Epithelial cell of proximal tubule (primary cell): ENCODE data around the gene TKT. TPM values are rescaled to one million over a fixed set of nuclear protein-coding genes. Genes with fewer than 3 reads are reported as not detected.
"Not testable (repeated sequence)": the region's sequence is repeated elsewhere in the genome, so short reads cannot be mapped to it uniquely, and the experiment has no call there.

Experiments
- DNase-seq: peaks from one replicate; pipeline ENCODE4 v3.0.0-alpha.2; 2011; ENCODE audit warnings: low read depth
- H3K4me3 ChIP-seq: 2 replicates; pipeline ENCODE4 v1.5.1; 2011; ENCODE audit warnings: low read depth, mild to moderate bottlenecking, low read length
- CTCF ChIP-seq: conservative IDR thresholded peaks from 2 replicates; pipeline ENCODE4 v1.5.1; 2012; ENCODE audit warnings: low read depth, mild to moderate bottlenecking, low read length
- total RNA-seq: library from RNA; depleted of rRNA; stranded (reverse); fragments of >200 nt; gene quantifications from 2 replicates; pipeline ENCODE4 v1.2.3, GENCODE V29; 2015

TKT gene
- total RNA-seq, 1 donor from 2014 or later = 403 TPM

- peak overlapping the region; percentile 99 for H3K4me3 ChIP-seq
- DNase-seq = no peak
- no peak for TF ChIP-seq CTCF
These were observed 1.1 kb downstream of the TKT start for GRCh38 chr3:53254509-53255422.

- peak overlapping the region; percentile 99 for H3K4me3 ChIP-seq
- no peak for DNase-seq
- TF ChIP-seq CTCF = no peak
These were observed 1.9 kb downstream of the TKT start for GRCh38 chr3:53253707-53254508.

GRCh38 chr3:53252947-53253322, 2.9 kb downstream of the TKT start:
- not testable (repeated sequence) for DNase-seq
- peak overlapping the region; percentile 99 for H3K4me3 ChIP-seq

- TF ChIP-seq CTCF = no peak
- DNase-seq = no peak
- H3K4me3 ChIP-seq = peak overlapping the region; percentile 99
These were observed 3.5 kb downstream of the TKT start for GRCh38 chr3:53252096-53252946.

GRCh38 chr3:53250881-53251605, 4.8 kb downstream of the TKT start:
- H3K4me3 ChIP-seq = peak overlapping the region; percentile 10
- no peak for DNase-seq
- no peak for TF ChIP-seq CTCF

- no peak for TF ChIP-seq CTCF
- DNase-seq = no peak
- no peak overlapping the region for H3K4me3 ChIP-seq
These were observed 5.4 kb downstream of the TKT start for GRCh38 chr3:53250453-53250852.
